ENCODE data around the gene LARP1.

GRCh38 chr5:154776167-154776566, 21.0 kb downstream of the LARP1 start:
- TF ChIP-seq CTCF (optimal IDR thresholded peaks at IDR 0.05 in 1 of 3, IDR thresholded peaks at IDR 0.05 in 1 of 3, conservative IDR thresholded peaks at IDR 0.05 in 1 of 3; ENCODE audit: extremely low read depth in 1 of 3, insufficient read depth in 2 of 3, low read length in 3 of 3) (no peak), EZH2 (IDR thresholded peaks at IDR 0.05; ENCODE audit: low read length) (no peak)
